ENCODE measurements around the gene WNT8A.

WNT8A gene

DNA sequence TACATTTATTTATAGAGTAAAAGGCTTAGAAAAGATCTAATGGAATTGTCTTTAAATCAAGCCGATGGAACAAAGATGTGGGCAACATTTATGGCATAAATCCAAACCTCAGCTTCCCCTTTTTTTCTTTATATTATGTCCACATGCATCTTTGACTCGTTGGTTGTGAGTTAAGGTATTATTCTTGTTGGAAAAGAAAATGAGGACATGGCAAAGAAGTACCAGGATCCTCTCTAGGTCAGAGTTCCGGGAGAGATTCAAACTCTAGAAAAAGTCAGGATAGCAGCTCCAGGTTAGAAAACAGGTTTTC lies 55.9 kb downstream of the WNT8A start:
- DNase-seq (ENCODE audit: low read depth in 1 of 2, low spot score in 1 of 2): no peak

GRCh38 chr5:138140268-138140667 lies 56.4 kb downstream of the WNT8A start:
- DNase-seq (ENCODE audit: low read depth in 1 of 2, low spot score in 1 of 2): no peak

Data from activated CD4-positive, alpha-beta T cell treated with anti-CD3 and anti-CD28 coated beads, Interleukin-2, amount 50 U/mL, for 24 hours (primary cell).